ENCODE results near the gene SORCS2.

SORCS2 gene

DNA sequence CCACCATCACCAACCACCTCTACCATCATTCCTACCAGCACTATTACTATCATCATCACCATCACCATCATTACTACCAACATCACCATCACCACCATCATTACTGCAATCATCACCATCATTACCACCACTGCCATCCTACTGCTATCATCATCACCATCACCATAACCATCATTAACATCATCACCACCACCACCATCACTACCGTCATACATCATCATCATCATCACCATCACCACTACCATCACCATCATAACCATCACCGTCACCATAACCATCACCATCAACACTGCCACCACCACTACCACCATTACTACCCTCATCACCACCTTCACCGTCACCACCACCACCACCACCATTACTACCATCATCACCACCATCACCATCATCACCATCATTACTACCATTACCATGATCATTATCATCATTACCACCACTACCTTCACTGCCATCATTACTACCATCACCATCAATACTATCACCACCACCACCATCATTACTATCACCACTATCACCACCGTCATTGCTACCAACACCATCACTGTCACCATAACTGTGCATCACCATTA, 170.6 kb downstream of the SORCS2 start:
- DNase-seq, result no peak

DNA sequence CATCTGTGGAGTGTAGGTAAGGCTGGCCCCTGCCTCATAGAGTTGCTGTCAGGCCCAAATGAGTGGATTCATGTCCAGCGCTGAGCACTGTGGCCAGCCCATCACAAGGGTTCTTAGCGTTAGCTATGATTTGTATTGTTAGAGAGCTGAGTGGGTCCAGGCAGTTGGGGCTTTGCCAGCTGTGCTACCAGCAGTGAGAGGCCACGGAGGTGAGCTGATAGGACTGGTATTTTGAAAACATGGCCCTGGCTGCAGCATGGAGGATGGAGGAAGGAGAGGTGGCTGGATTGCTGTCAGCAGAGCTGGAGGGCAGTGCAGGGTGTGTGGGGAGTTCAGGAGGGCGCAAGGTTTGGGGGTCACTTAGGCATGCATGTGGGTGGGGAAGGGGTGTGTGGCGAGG, 172.6 kb downstream of the SORCS2 start:
- DNase-seq, result no peak

DNA sequence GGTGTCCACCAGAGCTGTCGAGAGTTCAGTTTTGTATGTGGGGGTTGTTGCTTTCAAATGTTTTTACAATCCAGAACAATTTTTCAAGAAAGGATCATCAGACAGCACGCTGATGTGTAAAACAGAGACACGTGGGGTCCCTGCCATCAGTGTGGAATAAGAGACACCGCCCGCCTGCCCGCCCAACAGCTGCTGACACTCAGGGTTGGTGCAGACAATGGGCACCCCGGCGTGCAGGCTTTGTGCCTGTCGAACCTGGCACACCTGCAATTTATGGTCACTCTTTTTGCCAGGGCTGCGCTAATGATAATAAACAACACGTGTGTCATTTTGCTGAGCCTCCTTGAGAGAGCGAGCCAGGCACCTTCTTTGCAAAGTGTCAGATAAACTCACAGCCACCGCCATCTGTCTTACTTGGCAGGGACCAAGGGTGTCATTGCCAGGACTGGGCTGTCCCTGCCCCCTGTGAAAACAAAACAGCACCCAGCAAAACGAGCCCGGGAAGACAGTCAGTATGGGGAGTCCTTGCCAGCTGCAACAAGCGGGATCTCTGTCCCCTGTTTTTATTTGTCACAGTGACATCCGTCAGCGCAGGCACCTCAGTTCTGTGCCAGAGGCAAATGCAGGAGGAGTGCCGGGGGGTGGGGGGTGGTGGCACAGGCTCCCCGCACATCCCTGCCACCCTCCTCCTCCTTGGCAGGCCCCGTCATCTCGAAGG, 173.3 kb downstream of the SORCS2 start:
- DNase-seq, result no peak

DNA sequence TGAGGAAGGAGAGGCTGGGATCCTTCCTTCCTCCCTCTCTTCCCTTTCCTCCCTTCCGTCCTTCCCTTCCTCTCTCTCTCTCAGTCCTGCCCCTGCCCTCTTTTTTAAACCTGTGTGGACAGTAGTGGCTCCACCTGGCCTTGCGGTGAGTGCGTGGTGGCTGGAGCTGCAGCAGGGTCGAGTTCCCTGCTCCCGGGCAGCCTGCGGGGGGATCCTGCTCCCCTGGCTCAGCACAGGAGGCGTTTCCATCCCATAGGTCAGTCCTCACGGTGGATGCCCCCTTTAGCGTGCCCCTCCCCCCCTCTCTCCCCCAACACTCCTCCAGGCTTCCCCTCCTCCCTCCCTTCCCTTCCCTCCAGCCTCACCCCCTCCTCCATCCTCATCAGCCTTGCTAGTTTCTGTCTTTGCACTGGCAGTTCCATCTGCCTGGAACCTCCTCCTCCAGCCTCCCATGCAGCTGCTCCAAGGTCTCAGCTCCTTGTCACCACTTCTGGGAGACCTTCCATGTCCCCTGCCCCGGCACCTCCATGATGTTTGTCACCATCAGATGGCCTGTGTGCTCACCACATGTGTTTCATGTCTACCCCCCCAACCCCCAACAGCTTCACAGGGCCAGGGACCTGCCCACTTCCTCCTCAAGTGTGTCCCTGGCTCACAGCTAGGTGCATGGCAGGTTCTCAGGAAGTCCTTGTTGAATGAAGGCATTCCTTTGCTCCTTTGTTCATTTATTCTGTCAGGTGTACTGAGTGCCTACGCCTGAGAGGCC, 174.0 kb downstream of the SORCS2 start:
- DNase-seq, result no peak

DNA sequence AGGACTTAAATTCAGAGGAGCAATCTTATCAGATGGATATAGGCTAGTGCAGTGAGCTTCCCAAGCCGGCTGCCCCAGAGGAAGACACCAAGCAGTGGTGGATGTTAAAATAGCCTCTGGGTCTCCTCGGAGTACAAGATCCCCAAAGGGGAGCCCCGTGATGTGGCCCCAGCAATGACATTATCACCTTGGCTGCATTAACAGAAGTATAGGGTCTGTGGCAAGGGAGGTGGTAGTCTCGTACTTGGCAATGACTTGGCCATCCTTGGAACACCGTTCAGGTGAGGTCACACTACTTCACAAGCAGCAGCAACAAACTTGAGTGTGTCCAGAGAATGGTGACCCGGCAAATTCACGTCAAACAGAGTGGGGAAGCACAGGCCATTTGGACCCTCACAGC, 174.6 kb downstream of the SORCS2 start:
- no peak for DNase-seq

DNA sequence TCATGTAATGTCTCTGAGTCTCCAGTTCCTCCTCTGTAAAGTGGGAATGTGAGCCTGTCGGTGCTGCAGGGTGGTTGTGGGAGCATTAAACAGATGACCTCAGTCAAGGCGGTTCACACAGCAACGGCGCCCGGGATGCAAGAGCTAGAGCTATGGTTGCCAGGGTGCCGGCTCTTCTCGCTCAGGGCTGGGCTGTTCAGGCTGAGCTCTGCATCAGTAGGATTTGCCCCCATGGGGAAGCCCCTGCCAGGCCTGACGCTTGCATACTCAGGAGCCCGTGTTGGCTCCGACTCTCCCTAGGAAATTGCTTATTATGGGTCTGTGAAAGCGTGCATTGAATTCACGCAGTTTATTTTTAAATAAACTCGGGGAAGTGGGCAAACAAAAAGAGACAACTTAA, 175.1 kb downstream of the SORCS2 start:
- DNase-seq, result no peak

DNA sequence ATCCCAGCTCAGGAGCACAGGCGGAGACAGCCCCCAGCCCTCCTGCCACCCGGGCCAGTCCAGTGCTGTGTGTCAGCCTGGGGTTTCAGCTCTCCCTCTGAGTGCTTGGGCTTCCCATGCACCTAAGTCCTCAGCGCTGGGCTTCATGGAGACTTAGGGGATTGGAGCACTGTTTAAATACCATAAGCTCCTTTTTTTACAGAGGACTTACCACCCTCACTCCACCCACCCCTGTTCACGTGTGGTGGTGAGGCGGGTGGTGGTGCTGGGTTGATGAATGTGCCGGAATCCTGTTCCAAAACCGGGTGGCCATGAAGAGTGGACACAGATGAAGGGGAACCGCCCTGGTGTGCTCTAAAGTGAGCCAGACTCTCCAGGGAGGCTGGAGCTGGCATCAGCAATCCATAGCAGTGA, 175.5 kb downstream of the SORCS2 start:
- no peak for DNase-seq

DNA sequence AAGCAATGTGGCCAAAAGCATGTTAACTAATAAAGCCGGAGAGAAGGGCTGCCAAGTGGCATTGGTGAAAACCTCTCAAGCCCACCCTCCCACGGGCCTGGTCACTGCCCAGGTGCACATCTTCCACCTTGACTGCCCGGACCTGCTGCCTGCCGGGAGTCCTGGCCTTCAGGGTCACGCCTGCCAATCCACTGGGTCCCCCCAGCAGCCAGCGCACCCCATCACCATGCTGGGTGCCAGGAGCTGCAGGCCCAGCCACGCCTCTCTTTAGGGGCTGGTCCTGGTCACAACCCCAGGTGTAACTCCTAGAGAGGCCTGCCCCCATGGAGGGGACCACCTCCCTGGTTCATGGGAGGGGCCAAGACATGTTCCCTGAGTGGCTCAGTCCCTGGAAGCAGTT, 176.0 kb downstream of the SORCS2 start:
- DNase-seq, result no peak

DNA sequence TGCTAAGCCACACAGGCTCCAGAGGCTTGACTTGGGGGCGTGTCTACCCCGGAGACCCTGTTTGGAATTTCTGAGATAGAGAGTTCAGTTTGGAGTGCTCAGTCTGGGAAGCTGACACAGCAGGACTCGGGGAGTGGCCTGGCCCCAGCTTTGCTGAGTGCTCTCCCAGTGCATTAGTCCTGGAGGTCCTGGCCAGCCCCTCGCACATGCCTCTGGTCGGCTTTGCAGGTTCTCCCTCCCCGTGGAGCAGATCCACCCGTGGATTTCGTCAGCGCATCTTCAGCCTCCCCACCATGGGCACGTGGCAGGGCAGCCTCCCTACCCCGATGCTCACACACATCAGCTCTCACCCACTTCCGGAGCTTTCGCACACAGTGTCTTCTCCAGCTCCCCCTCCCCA, 177.2 kb downstream of the SORCS2 start:
- no peak for DNase-seq

DNA sequence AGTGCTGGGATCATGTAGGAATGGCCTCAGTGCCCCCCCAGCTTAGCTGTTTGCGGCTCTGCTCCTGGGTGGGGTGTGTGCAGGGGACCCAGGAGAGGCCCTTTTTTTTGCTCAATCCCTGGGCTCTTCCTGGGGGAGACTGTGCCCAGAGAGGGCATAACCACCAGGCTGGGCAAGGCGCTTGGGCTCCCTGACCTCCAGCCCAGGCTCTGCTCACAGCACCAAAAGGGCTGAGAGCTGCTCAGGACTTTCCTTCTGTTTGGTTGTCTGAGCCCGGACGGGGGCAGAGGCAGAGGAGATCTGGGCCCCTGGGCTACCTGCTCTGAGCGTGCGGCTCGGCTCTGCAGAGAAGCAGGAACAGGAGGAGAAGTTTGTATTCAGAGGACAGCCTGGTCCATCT, 177.7 kb downstream of the SORCS2 start:
- DNase-seq, result no peak

DNA sequence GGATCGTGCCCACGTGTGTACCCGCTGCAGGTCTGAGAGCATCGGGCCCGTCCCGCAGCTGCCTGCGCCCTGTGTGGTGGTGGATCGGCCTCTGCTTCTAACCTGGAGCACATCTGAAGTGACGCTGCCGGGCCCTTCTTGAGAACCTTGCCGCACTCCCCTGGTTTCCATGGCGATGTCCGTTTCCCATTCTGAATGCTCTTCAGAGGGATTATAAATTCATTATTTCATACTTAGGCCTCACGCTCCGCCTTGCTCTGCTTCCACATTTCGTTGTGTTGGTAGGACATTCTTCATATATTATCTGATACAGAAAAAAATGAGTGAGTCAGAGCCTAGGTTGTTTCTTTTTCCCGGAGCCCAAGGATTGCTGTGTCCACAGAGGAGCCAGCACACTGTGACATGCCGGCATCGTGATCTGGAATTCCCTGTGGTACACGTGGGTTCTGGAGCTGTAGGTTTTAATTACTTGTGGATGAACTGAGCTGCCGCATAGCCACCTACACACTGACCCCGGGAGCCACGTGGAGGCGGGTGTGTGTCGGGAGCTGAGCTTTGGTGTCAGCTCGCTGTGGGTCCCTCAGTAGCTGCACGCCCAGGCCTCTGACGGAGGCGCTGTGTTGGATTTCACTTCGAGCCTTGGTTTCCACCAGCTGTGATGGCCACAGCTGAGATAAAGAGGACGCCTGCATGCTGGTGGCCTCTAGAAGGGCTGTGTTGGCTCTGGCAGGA, 179.0 kb downstream of the SORCS2 start:
- DNase-seq, result no peak

DNA sequence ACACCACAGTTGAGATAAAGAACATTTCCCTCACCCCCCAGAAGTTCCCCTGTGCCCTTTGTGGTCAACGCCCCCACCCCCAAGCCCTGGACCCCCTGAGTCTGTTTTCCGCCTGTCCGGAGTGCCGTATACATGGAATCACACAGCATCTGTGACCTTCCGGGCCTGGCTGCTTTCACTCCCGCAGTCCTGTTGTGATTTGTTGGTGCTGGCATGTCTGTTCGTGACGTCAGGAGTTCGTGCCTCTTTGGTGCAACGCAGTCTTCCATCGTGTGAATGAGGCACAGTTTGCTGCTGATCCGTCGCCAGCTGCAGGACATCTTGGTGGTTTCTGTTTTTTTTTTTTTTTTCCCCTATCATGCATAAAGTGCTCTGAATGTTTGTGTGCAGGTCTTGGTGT, 180.3 kb downstream of the SORCS2 start:
- DNase-seq, result no peak

DNA sequence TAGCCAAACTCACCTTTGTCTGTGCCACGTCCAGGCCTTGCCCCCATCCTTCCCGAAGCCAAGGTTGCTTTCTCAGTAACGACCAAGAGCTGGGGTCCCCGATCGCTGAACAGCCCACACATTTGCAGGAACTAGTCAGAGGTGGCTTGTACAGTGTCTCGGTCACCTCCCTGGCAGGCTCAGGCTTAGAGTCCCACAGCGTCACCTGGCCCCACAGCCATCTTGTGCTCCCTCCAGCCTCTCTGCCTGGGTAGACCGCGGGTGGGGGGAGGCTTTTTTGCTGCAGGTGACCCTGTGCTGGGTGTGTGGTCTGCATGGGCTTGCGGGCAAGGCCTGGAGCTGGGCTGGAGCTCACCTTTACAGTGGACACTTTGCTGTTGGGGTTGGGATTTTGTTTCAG, 182.2 kb downstream of the SORCS2 start:
- DNase-seq, result no peak

DNA sequence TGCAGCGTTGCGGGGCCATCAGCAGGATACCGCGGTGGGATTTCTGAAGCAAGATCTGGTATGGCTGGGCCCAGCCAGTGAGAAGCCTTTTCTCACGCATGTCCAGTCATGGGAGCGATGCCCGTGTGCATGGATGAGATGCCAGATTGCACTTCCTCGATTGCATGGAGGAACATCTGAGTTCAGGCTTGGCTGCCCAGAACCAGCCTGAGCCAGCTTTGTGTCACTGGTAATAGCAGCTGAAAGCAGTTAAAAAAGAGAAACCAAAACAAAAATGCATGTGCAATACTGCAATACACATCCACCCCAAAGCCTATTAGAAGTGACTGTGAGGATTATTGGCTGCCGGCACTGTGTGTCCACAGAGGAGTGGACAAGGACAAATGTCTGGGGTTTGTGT, 183.1 kb downstream of the SORCS2 start:
- DNase-seq, result no peak

DNA sequence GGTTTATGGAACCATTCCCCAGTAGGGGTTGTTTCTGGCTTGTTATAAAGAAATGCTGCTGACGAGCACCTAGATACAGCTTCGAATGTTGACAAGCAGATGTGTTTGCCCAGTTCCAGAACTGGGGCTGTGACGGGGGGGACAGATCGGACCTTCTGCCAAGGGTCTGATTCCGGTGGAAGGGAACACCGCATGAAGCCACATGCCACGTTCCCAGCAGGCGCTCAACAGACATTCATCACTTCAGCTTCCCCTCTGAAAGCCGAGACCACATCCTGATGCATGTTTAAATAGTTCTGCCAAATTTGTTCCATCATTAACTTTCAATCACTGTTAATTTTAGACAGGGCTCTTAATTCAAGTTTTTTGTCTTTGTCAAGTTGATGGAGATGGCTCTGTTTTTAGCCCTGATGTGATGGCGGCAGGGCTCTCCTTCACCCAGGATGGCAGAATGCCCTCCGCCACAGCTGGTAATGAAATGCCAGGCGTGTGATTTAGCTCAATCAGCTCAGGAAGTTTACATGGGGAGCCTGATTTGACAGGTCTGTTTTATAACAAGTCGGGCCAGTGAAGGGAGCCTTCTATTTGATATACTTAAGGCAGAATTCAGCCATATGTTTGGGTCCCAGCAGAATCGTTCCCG, 185.0 kb downstream of the SORCS2 start:
- DNase-seq, result no peak

DNA sequence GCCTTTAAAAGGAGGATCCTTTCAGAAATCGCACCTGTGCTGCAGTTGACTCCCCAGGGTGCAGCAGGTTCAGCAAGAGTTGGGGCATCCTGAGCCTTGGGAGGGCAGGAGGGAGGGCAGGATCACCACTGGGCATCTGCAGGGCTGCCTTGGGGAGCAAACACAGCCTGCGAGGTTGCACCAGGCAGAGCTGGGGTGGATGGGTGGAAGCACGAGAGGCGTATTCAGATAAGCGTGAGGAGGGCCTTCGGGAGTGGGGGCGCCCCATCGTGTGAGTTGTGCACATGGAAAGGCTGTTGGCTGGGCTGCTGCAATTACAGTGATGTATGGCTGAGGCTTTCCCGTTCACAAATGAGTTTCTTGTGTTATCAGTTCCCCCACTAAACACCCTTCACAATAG, 186.8 kb downstream of the SORCS2 start:
- DNase-seq, result no peak

DNA sequence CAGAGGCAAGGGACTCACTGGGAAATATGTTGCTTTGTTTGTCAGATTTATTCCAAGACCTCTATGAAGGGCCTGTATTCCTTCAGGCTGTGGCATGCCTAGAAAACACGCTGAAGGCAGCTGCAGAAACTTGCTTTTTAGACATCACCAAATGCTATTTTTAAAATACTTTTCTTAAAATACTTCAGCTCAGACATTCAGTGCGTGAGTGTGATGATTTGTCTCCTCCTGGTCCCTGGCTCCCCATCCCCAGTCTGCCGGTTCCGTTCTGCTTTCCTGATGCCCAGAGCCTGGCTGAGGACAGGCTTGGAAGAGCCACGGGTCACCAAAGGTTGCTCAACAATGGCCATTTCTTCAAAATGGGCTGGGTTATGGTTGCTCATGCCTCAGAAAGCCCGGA, 187.4 kb downstream of the SORCS2 start:
- DNase-seq, result no peak

DNA sequence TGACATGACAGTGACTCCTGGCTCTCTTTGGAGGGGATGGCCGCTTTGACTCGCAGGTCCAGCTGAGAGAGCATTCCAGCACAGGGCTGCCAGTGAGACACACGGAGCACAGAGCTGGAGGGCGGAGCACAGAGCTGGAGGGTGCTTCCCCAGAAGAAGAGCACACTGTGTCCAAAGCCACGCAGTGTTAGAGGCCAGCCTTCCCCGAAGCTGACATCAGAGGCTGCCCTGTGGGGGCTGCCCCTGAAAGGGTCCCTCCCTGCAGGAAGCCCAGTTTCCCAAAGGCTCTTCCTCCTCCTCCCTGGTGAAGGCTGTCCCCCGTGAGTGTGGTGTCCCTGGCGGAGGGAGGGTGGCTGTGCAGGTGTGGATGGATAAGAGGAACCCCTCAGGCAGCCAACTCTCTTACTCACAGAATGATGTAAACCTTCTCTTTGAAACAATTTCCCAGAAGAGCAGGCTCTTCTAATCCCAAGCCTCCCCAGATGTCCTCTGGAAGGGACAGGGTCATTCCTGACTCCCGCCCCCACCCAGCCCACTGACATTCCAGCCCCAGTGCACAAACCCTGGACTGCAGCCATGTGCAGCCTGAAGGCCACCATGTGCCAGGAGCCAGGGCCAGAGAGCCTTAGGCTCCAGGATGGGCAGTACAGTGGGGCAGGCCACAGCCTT, 189.0 kb downstream of the SORCS2 start:
- DNase-seq, result no peak

DNA sequence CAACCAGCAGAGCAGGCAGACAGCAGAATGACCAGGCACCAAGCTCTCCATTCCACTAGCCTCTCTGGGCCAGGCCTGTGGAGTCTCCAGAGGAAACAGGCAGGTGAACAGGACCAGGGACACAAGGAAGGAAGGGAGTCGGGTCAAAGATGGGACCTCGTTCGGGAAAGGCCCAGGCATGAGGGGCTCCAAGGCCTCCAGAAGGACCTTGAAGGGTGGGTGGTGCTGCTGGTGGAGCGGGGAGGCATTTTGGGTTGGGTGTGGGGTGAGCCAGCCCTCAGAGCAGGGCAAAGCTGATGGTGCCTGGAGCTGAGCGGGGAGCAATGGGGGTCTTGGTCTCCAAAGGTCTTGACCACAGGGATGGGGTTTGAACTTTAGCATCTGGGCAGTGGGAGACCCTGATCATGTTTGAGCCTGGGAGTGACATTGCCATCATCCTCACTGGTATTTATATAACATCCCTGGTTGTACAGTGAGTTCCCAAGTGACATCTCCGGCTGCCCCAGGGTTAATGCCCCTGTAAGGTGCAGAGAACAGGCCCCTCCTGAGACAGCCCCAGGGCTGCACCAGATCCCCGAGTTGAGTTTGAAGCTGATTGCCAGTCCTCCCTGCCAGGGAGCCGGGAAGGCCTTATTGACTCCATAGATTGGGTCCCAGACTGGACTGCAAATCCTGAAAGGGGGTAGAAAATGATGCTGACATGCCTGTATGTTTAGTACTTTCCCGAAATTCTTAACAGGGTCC, 189.7 kb downstream of the SORCS2 start:
- no peak for DNase-seq

DNA sequence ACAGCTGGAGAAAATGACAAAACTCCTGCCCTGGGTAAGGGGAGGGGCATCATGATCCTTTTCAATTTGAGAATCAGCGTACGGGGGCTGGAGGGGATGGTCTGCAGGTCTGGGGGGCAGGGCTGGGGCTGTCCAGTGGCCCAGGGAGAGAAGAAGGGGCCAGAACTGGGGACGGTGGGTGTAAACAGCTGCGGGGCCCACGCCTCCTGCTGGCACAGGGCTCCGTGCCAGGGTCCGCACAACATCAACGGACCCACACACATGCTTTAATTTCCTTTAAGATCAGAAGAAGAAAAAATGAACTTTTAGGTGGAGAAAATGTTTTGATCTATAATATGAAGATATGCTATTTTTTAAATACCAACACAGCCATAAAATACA, 190.3 kb downstream of the SORCS2 start:
- DNase-seq, result no peak

DNA sequence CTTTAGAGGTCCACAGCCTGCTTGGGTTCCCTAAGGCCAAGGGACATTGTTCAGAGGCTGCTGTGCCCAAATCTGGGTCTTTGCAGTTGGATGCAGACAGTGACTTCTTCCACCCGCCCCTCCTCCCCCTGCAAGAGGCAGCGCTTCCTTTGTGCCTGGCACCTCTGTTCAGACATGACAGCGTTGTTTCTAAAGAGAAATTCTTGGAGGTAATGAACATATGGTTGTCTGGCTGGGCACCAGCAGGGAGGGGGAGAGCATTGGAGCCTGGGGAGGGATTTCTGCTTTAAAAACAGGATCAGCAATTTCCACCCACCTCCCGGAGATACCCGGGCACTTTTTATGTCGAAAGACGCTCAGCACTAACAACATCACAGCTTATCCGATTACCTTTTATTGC, 190.9 kb downstream of the SORCS2 start:
- no peak for DNase-seq
